NCI-H82 (cell line): Measurements from ENCODE around the gene IST1.

Experiments
- DNase-seq: peaks from one replicate; lab custom pipeline; 2025; lab: John Stamatoyannopoulos, UW

Gene IST1

GRCh38 chr16:71965223-71965622 is 69.9 kb downstream of the IST1 start:
- DNase-seq, result no peak

DNA sequence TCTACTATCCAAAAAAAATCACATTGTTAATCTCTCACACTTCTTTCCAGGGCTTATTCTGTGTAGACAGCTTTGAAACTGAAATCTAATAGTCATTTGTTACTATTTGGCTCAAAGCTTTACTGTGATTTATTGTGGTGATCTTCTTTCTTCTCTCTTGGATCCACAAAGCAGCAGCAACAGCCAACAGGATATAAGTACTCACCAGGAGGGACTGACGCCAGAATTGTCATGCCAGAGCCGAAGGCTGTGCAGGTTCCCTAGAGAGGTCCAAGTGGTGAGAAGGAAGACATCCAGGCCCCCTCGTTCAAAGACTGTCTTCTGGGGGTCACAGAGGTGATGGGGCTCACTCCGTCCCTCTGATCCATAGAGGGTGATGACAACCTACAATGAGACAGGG is 71.6 kb downstream of the IST1 start:
- no peak for DNase-seq

DNA sequence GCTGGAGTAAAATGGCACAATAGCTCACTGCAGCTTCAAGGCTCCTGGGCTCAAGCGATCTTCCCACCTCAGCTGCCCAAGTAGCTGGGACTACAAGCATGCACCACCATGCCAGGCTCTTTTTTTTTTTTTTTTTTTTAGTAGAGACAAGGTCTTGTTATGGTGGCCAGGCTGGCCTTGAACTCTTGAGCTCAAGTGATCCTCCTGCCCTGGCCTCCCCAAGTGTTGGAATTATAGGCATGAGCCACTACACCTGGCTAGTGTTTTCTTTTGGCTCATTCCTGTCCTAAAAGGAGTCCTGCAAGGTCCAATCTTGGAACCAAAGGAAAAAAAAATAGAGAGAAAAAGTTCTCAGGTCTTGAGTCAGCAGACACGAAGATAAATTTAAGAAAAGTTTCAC is 74.0 kb downstream of the IST1 start:
- no peak for DNase-seq

DNA sequence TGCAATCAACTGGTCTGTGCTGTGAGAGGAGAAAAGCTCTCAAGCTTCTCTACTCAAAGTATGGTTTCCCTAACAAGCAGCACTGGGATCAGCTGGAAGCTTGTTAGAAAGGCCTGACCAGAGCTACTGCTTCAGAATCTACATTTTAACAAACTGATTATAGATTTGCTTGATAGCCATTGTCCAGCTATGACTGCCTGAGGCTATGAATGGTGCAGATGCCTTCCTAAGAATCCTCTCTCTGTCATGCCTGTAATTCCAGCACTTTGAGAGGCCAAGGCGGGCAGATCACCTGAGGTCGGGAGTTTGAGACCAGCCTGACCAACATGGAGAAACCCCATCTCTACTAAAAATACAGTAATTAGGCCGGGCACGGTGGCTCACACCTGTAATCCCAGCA is 76.2 kb downstream of the IST1 start:
- DNase-seq, result no peak

DNA sequence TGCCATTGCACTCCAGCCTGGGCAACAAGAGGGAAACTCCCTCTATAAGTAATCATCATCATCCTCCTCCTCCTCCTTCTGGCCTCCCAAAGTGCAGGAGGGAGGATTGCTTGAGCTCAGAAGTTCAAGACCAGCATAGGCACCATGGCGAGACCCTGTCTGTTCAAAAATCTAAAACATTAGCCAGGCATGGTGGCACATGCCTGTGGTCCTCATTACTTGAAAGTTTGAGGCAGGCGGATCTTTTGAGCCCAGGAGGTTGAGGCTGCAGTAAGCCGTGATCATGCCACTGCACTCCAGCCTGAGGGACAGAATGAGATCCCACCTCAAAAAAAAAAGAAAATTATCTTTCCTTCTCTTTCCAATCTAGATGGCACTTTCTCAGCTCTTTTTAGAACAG is 77.0 kb downstream of the IST1 start:
- no peak for DNase-seq

DNA sequence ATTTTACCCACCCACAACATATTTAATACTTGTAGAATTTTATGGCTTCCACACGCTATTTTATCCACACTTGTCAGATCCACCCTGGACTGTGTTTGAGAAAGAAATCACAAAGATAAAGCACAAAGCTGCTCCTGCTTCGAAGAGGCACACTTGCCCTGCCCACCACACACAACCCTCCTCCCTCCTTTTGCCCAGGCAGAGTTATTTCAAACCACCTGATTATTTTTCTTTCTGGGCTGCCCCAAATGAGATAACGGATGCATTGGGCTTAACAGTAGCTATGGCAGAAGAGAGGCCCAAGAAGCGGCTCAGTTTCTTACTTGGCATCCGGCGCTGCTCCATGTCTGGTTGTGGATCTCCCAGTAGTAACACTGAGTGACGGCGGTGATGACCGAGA is 77.7 kb downstream of the IST1 start:
- no peak for DNase-seq

DNA sequence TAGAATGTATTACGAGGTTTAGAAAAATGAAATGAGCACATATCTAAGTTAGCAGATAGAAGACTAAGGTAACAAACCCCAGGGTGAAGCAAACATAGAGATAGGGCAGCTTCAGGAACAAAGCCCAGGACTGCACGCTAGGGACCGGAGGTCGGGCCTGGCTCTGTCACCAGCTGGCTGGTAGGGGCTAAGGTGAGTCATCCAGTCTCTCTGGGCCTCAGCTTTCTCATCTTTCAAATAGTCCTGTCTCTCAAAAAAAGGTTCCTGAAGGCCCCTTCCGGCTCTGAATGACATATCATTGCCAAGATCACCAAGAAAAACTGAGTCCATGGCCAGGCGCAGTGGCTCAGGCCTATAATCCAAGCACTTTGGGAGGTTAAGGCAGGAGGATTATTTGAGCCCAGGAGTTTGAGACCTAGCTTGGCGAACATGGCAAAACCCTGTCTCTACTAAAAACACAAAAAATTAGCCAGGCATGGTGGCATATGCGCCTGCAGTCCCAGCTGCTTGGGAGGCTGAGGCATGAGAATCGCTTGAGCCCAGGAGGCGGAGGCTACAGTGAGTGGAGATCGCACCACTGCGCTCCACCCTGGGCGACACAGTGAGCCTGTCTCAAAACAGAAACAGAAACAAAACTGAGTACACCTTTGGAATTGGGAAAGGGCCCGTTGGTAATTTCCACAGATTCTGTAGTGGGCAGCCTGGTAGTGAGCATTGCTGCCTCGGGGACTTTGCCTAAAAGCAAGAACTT is 78.9 kb downstream of the IST1 start:
- no peak for DNase-seq
